A673 (cell line): ENCODE results near the gene DPYD. TPM values are rescaled to one million over a fixed set of nuclear protein-coding genes. Genes with fewer than 3 reads are reported as not detected.

Experiments used
- BruUV-seq: library from RNA; stranded (reverse); fragments of 400-500 nt; replicated peaks from 2 replicates; lab custom pipeline; 2021; lab: Mats Ljungman, UMichigan
- CTCF ChIA-PET: fragments of 300-600 bp; sonication (Branson Sonifier 250); formaldehyde crosslinking; loops from one replicate; lab custom pipeline; 2022; ENCODE audit warnings: antibody characterized with exemption; lab: Charles Lee
- POLR2A ChIA-PET: fragments of 300-600 bp; sonication (Branson Sonifier 250); formaldehyde crosslinking; loops from one replicate; lab custom pipeline; 2022; ENCODE audit warnings: antibody characterized with exemption; ENCODE audit not compliant: low non-redundant PET; lab: Charles Lee
- DNase-seq: peaks from one replicate; pipeline ENCODE4 v3.0.0-alpha.2; 2015; ENCODE audit warnings: low spot score
- H3K27ac ChIP-seq: fragments of 200-600 bp; sonication (generic); 2 replicates; pipeline ENCODE4 v1.5.1; 2016; ENCODE audit warnings: mixed run types, low read depth, mild to moderate bottlenecking, mixed read lengths, antibody characterized with exemption, low read length; ENCODE audit not compliant: poor library complexity, severe bottlenecking
- H3K27me3 ChIP-seq: fragments of 200-600 bp; sonication (generic); replicated peaks from 2 replicates; pipeline ENCODE4 v1.6.1; 2017; ENCODE audit warnings: mixed run types, low read depth, mild to moderate bottlenecking, mixed read lengths, antibody characterized with exemption, low read length; ENCODE audit not compliant: insufficient read depth, poor library complexity
- H3K36me3 ChIP-seq: fragments of 200-600 bp; sonication (generic); 2 replicates; pipeline ENCODE4 v1.6.1; 2016; ENCODE audit warnings: mixed run types, mild to moderate bottlenecking, mixed read lengths, antibody characterized with exemption, low read length; ENCODE audit not compliant: insufficient read depth, poor library complexity, severe bottlenecking
- H3K4me1 ChIP-seq: fragments of 200-600 bp; sonication (generic); 2 replicates; pipeline ENCODE4 v1.6.1; 2017; ENCODE audit warnings: mixed run types, mild to moderate bottlenecking, mixed read lengths, antibody characterized with exemption, low read length; ENCODE audit not compliant: insufficient read depth, poor library complexity, severe bottlenecking
- H3K4me3 ChIP-seq: fragments of 200-600 bp; sonication (generic); 2 replicates; pipeline ENCODE4 v1.5.1; 2016; ENCODE audit warnings: low read depth, mixed run types, mild to moderate bottlenecking, mixed read lengths, low read length; ENCODE audit not compliant: poor library complexity, severe bottlenecking
- H3K9me3 ChIP-seq: fragments of 200-600 bp; sonication (generic); 2 replicates; pipeline ENCODE4 v1.6.1; 2016; ENCODE audit warnings: mixed run types, low read depth, mild to moderate bottlenecking, mixed read lengths, antibody characterized with exemption, low read length; ENCODE audit not compliant: poor library complexity, severe bottlenecking
- EZH2 ChIP-seq: fragments of 200-600 bp; sonication (generic); IDR thresholded peaks from 2 replicates; pipeline ENCODE4 v1.6.1; 2017; ENCODE audit warnings: borderline replicate concordance, low read depth, mild to moderate bottlenecking, mixed read lengths, antibody characterized with exemption, low read length; ENCODE audit not compliant: poor library complexity, severe bottlenecking
- intact Hi-C: fragments of 100-400 bp; cut with micrococcal nuclease; formaldehyde crosslinking; loops from one replicate; pipeline ENCODE4 v1.10.0; 2022; ENCODE audit not compliant: unreplicated experiment
- total RNA-seq: library from RNA; stranded (reverse); gene quantifications from 2 replicates; pipeline ENCODE4 v1.2.3, GENCODE V29; 2021
- TF ChIP-seq, protein P1 (sequence below): fragments of 300-800, 200-600 bp; sonication (generic); conservative IDR thresholded peaks from 2 replicates; pipeline ENCODE4 v1.5.1; 2017; ENCODE audit warnings: low read depth, mild to moderate bottlenecking, antibody characterized with exemption, low read length, moderate library complexity, mixed read lengths

The DPYD gene
- total RNA-seq, 1 experiment from 2014 or later, result 13.4 TPM

DNA sequence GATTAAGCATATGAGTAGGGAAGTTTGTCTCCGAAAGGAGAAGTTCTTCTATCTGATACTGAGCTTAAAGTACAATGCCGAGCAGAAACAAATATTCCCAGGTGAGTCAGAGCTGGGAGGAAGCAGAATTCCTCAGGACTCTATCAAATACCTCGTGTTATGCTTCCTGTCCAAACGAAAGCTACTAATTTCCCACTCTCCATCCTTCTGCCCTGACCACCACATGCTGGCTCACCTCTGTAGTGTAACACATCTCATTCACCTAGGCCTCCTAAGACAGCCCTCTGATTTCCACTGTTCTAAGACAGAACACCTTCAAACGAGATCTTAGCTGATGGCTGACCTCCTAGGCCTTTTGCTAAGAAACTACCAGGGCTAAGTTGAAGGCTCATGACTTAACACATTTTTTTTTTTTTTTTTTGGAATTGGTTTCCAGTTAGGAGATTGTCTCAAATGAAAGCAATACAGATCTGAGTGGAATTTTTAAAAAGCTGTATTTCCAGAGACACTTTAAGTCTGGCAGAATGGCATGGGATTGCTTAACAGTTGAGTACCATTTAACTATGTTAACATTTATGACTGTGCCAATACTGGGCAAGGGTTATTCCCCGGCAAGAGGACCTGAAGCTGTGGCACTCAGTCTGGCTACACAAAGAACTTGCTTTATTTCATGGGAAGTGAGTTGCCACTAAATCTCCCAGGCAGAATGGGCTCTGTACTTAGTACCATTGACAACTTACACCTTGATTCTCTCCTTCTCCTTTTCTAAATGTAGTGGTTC lies 583.4 kb downstream of the DPYD start:
- intact Hi-C loops, result no loop called here
- Histone ChIP-seq H3K27ac (no peak overlapping the region), H3K9me3 (no peaks in the 10 kb centered on the region), H3K36me3 (no peaks in the 10 kb centered on the region), H3K27me3 (no peaks in the 10 kb centered on the region), H3K4me3 (no peak overlapping the region), H3K4me1 (peaks cover 12% of the 10 kb centered on the region)
- no TSS peak for BruUV-seq
- POLR2A ChIA-PET, result no interaction called here
- CTCF ChIA-PET, result no interaction called here
- DNase-seq, result no peak
- TF ChIP-seq, protein P1, sequence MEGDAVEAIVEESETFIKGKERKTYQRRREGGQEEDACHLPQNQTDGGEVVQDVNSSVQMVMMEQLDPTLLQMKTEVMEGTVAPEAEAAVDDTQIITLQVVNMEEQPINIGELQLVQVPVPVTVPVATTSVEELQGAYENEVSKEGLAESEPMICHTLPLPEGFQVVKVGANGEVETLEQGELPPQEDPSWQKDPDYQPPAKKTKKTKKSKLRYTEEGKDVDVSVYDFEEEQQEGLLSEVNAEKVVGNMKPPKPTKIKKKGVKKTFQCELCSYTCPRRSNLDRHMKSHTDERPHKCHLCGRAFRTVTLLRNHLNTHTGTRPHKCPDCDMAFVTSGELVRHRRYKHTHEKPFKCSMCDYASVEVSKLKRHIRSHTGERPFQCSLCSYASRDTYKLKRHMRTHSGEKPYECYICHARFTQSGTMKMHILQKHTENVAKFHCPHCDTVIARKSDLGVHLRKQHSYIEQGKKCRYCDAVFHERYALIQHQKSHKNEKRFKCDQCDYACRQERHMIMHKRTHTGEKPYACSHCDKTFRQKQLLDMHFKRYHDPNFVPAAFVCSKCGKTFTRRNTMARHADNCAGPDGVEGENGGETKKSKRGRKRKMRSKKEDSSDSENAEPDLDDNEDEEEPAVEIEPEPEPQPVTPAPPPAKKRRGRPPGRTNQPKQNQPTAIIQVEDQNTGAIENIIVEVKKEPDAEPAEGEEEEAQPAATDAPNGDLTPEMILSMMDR, result no peak
- TF ChIP-seq EZH2, result no peak

DNA sequence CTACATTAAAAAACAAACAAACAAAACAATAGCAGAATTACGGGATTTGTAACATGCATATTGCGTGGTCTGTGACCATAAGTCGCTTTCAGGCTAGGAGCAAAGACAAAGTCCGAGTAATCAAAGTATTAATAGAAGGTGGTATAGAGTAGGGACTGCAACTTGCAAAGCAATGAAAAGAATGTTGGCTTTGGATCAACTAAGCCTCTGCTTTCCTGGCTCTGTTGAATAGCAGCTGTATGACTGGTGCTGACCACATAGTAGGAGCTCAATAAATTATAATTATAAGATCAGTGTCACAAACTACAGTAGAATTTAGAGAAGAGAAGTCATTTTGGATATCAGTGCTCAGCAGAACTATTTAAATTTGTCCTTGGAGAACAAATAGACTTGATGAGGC lies 586.4 kb downstream of the DPYD start:
- no peaks in the 10 kb centered on the region for H3K36me3 ChIP-seq
- H3K27me3 ChIP-seq, result no peaks in the 10 kb centered on the region
- POLR2A ChIA-PET, result no interaction called here
- TF ChIP-seq EZH2, result no peak
- TF ChIP-seq, protein P1, result no peak
- H3K4me3 ChIP-seq, result no peak overlapping the region
- H3K27ac ChIP-seq, result peak overlapping the region; percentile 18
- no TSS peak for BruUV-seq
- CTCF ChIA-PET, result no interaction called here
- peak; percentile 50 for DNase-seq
- peaks cover 12% of the 10 kb centered on the region for H3K4me1 ChIP-seq
- intact Hi-C loops, result no loop called here
- H3K9me3 ChIP-seq, result no peaks in the 10 kb centered on the region

DNA sequence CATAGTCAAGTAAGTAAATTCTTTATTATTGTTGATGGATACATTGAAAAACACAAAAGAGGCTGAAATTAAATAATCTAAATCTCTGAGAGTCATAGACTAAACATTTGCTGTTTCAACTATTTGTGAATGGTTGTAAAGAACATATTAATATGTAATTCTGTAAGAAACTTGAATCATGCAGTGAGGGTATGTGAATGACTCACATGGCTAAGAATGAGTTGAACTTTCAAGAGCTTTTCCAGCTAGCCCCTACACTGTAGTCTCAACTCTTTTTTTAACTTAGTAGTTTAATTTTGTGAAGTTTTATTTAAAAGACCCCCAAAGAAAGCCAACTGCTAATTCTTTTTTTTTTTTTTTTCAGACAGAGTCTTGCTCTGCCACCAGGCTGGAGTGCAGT lies 588.1 kb downstream of the DPYD start:
- no peak overlapping the region for H3K27ac ChIP-seq
- intact Hi-C loops, result no loop called here
- H3K36me3 ChIP-seq, result no peaks in the 10 kb centered on the region
- DNase-seq, result no peak
- no peak for TF ChIP-seq EZH2
- peaks cover 12% of the 10 kb centered on the region for H3K4me1 ChIP-seq
- ChIA-PET CTCF (interaction anchor here (0.5 kb wide), 1 partner anchor 60 kb away, joined by 4 read pairs; no protein-coding TSS in a partner anchor), POLR2A (no interaction called here)
- H3K27me3 ChIP-seq, result no peaks in the 10 kb centered on the region
- H3K9me3 ChIP-seq, result no peaks in the 10 kb centered on the region
- BruUV-seq, result no TSS peak
- H3K4me3 ChIP-seq, result no peak overlapping the region
